Gastrocnemius medialis (tissue), 4 donors: Measurements from ENCODE around the gene LEKR1. TPM values are rescaled to one million over a fixed set of nuclear protein-coding genes. Genes with fewer than 3 reads are reported as not detected.

Experiments used
- ATAC-seq, 2 donors: fragments of 150-250 bp; one replicate each; pipeline ENCODE4 v1.9.1; 2016
- DNase-seq, 2 donors: peaks; one replicate each; pipeline ENCODE4 v3.0.0-alpha.2; 2019
- H3K27ac ChIP-seq, 4 donors: fragments of 200-600 bp; sonication (generic); 1 replicate in 1 of 4; 2 replicates in 3 of 4; pipeline ENCODE4 v1.5.1; 2016 to 2018; ENCODE audit warnings: mild to moderate bottlenecking in 2 of 4, moderate library complexity in 1 of 4
- H3K27me3 ChIP-seq, 3 donors: fragments of 200-600 bp; sonication (generic) in 2 of 3; 1 replicate in 1 of 3; 2 replicates in 2 of 3; pipeline versions ENCODE4 v1.5.1 to v1.6.0; 2016 to 2019; ENCODE audit warnings: mild to moderate bottlenecking in 1 of 3, moderate library complexity in 1 of 3
- H3K36me3 ChIP-seq, 2 donors: fragments of 200-600 bp; sonication (generic) in 1 of 2; one replicate each; pipeline ENCODE4 v1.5.1; 2017 to 2018
- H3K4me1 ChIP-seq, 2 donors: fragments of 200-600 bp; sonication (generic) in 1 of 2; one replicate each; pipeline ENCODE4 v1.5.1; 2016 to 2017; ENCODE audit warnings: mild to moderate bottlenecking in 2 of 2
- H3K4me3 ChIP-seq, 4 donors: fragments of 200-600 bp; sonication (generic) in 3 of 4; 1 replicate in 1 of 4; 2 replicates in 3 of 4; pipeline ENCODE4 v1.5.1; 2016 to 2019; ENCODE audit warnings: mild to moderate bottlenecking in 2 of 4
- H3K9me3 ChIP-seq, 3 donors: fragments of 200-600 bp; sonication (generic) in 2 of 3; 1 replicate in 1 of 3; 2 replicates in 2 of 3; pipeline ENCODE4 v1.5.1; 2016 to 2019
- CTCF ChIP-seq, 5 experiments: fragments of 450-650 bp in 3 of 5; fragments of 200-600 bp in 2 of 5; sonication (generic) in 2 of 5; IDR thresholded peaks in 4 of 5; conservative IDR thresholded peaks in 1 of 5; 1 replicate in 4 of 5; 2 replicates in 1 of 5; pipeline ENCODE4 v1.5.1; 2016 to 2019; ENCODE audit warnings: antibody characterized with exemption in 5 of 5, mild to moderate bottlenecking in 3 of 5, moderate library complexity in 3 of 5
- POLR2A ChIP-seq, 2 donors: fragments of 450-650 bp; IDR thresholded peaks; one replicate each; pipeline ENCODE4 v1.6.1; 2017; ENCODE audit warnings: antibody characterized with exemption in 2 of 2, mild to moderate bottlenecking in 2 of 2, moderate library complexity in 2 of 2
- in situ Hi-C, 4 donors: fragments of 200-750 bp; cut with MboI; loops; one replicate each; pipeline versions ENCODE4 v1.15.0 to v1.8.0; 2017; ENCODE audit warnings: low sequenced_read_pairs in 4 of 4
- intact Hi-C: fragments of 100-400 bp; cut with DNase I; formaldehyde crosslinking; loops from one replicate; pipeline ENCODE4 v1.15.1; 2023; ENCODE audit warnings: low total_unique reads
- total RNA-seq, 4 donors: library from RNA; depleted of rRNA; stranded (reverse); fragments of >200 nt; gene quantifications; one replicate each; pipeline versions ENCODE4 v1.1.0 to v1.2.3, GENCODE V29; 2016

The LEKR1 gene
- total RNA-seq, 4 donors from 2014 or later, result 0.20 to 0.56 TPM; not detected in 2

DNA sequence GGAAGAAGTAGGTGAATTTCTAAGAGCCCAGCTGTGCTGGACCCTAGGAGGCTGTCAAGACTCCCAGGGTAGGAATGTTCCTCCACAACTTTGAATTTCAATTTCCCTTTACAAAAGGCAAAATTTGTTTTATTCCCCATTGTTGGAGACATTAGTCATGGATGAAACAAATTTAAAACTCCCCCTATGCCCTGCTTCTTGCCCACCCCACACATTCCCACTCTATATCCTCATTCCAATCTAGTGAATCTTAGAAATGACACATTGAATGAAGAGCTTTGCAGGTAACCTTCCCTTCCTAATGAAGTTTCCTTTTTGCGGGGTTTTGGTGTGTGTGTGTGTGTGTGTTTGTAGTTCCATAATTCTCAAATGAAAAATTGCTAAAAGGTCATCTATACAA is 261.2 kb downstream of the LEKR1 start:
- intact Hi-C loops (loop anchor here (5.0 kb wide), 1 partner anchor 545 kb away; no protein-coding TSS in a partner anchor), in situ Hi-C loops (loop anchor here (10.0 to 25.0 kb wide), 6 partner anchors 47 to 925 kb away; partner anchors contain the start of genes LEKR1 (in 2 of the 4) and SSR3 (in 2 of the 4))
- Histone ChIP-seq H3K36me3 (no peaks in the 10 kb centered on the region), H3K27me3 (no peaks in the 10 kb centered on the region), H3K4me1 (peaks cover 38 to 44% of the 10 kb centered on the region in 2 donors), H3K4me3 (no peak overlapping the region), H3K9me3 (no peaks in the 10 kb centered on the region), H3K27ac (peak overlapping the region; percentile 99 to 100 (median 100))
- DNase-seq, result no peak
- no peak for ATAC-seq
- TF ChIP-seq POLR2A (IDR thresholded peaks at IDR 0.05) (no peak), CTCF (IDR thresholded peaks at IDR 0.05 in 4 of 5, conservative IDR thresholded peaks at IDR 0.05 in 1 of 5) (no peak)

DNA sequence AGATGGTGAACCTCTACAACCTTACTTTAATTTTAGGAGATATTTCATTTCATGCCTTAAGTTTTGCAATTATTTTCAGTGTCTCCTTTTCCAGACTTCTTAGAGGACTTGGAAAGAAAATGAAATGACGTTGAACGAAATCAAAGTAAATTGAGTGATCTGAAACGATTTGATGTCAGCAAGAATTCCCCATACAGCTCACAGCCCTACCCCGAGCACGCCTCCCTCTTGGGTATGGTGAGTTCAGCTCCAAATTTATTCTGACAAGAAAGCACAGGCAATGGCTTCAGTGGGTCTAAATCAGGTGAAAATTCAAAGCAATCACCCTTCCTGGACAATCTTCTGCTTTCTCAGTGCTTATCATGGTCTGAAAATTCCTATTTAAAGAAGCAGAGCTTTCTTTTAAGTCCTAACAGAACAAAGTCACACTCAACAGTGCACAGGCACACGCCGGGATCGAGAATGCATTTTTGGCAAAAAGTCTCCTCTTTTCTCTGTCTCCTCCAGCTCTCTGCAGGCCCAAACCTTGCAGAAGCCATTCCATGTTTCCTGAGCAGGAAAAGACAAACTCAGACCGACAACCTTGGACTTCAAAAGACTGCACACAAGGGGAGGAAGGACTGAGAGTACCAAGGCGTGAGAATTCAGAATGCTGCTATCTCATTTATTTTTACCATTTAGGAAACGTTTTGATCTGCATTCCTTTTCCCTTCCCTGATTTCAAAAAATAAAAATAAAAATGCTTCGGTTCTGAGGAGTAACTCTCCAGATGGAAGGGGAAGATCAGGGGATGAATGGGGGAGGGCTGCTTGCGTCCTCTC is 261.8 kb downstream of the LEKR1 start:
- Histone ChIP-seq H3K27me3 (no peaks in the 10 kb centered on the region), H3K27ac (peak overlapping the region; percentile 99 to 100 (median 100)), H3K4me3 (peak overlapping the region; percentile 77 to 87 (median 82)), H3K4me1 (peaks cover 38 to 44% of the 10 kb centered on the region in 2 donors), H3K36me3 (no peaks in the 10 kb centered on the region), H3K9me3 (no peaks in the 10 kb centered on the region)
- ATAC-seq (no peak), DNase-seq (no peak)
- in situ Hi-C loops (loop anchor here (10.0 to 25.0 kb wide), 6 partner anchors 47 to 926 kb away; partner anchors contain the start of genes LEKR1 (in 2 of the 4) and SSR3 (in 2 of the 4)), intact Hi-C loops (loop anchor here (2.0 to 5.0 kb wide), 3 partner anchors 73 to 546 kb away; partner anchors contain the start of gene CCNL1)
- no peak for TF ChIP-seq CTCF (IDR thresholded peaks at IDR 0.05 in 4 of 5, conservative IDR thresholded peaks at IDR 0.05 in 1 of 5)

DNA sequence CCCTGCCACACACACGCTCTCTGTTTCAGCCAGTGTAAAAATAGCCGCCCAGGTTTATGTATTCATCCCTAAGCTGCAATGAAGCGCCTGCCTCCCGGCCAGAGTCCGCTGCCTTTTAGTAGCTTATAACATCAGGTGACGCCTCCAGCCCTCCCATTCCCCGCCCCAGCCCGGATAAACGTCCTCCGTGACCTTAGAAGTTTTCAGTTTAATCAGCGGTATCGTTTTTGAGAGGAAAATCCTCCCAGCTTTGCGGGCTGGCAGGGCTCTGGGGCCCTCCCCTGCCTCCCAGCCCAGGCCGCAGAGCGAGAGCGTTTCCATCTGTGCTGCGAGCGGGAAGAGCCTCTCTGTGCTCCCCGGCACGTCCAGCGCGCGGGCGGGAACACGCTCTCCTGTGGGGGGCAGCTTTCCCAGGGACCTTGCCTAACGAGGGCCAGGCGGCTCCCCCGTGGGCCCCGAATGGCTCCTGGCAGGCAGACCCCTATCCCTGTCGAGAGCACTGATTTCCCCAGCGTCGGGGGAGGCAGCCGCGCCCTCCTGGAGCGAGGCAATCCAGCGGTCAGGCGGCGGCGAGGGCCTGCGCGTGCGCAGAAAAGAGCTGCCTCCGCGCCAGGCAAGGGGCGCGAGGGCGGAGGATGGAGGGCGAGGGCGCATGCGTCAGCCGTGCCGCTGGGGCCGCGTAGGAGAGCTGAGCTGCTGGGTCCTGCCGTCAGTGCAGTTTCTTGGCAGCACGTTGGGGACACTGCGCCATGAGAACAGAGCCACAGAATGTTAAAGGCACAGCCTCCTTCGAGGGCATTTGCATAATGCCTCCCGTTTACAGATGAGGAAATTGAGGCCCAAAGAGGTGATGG is 262.7 kb downstream of the LEKR1 start:
- peak; percentile 79 to 80 for ATAC-seq
- TF ChIP-seq CTCF (IDR thresholded peaks at IDR 0.05 in 4 of 5, conservative IDR thresholded peaks at IDR 0.05 in 1 of 5), result peak in 2 of 5 experiments; percentile 23 to 29
- peak; percentile 94 to 95 for TF ChIP-seq POLR2A (IDR thresholded peaks at IDR 0.05)
- peak overlapping the region; percentile 77 to 87 (median 82) for H3K4me3 ChIP-seq
- H3K27me3 ChIP-seq, result no peaks in the 10 kb centered on the region
- in situ Hi-C loops (loop anchor here (10.0 to 25.0 kb wide), 6 partner anchors 46 to 927 kb away; partner anchors contain the start of genes LEKR1 (in 2 of the 4) and SSR3 (in 2 of the 4)), intact Hi-C loops (loop anchor here (1.0 to 5.0 kb wide), 4 partner anchors 48 to 547 kb away; partner anchors contain the start of gene CCNL1)
- DNase-seq, result peak; percentile 94 to 96
- H3K36me3 ChIP-seq, result no peaks in the 10 kb centered on the region
- H3K27ac ChIP-seq, result peak overlapping the region; percentile 99 to 100 (median 100)
- no peaks in the 10 kb centered on the region for H3K9me3 ChIP-seq
- peaks cover 38 to 44% of the 10 kb centered on the region in 2 donors for H3K4me1 ChIP-seq

DNA sequence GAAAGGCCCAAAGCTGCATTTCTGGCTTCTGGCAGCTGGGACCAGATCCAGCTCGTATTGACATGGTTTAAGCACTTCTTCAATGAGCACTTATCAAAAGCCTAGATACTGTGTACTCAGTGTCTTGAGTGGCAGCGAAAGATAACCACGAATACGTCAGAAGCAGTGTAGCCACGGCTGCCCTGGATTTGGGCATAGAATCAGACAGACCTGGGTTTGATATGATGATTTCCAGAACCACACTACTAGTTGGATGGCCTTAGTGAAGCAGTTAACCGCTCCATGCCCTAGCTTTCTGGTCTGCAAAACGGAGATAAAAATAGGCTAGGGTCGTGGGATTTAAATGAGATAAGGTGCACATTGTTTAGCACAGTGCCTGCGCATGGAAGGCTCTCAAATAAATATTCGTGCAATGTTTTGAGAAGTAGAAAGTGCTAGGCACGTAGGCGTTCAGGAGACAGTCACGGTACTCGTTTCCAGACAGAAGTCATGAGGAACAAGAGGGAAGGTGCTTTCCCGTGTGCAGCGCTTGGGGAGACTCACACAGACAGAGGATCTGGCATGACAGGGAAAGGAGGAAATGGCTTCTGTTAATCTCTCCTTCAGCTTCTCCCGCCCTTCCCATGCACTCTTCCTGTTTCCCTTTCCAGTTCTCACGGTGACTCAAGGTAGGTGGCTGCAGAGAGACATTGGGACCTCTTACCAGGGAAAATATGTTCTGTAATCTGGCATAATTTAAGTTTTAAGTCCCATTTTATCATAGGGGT is 263.5 kb downstream of the LEKR1 start:
- TF ChIP-seq POLR2A (IDR thresholded peaks at IDR 0.05), result no peak
- no peak for TF ChIP-seq CTCF (IDR thresholded peaks at IDR 0.05 in 4 of 5, conservative IDR thresholded peaks at IDR 0.05 in 1 of 5)
- no peaks in the 10 kb centered on the region for H3K27me3 ChIP-seq
- ATAC-seq (peak in 1 of 2 donors; percentile 1), DNase-seq (no peak)
- peaks cover 38 to 44% of the 10 kb centered on the region in 2 donors for H3K4me1 ChIP-seq
- no peaks in the 10 kb centered on the region for H3K9me3 ChIP-seq
- peak overlapping the region; percentile 77 to 87 (median 82) for H3K4me3 ChIP-seq
- H3K27ac ChIP-seq, result peak overlapping the region; percentile 99 to 100 (median 100)
- in situ Hi-C loops, result loop anchor here (10.0 to 25.0 kb wide), 6 partner anchors 45 to 927 kb away; partner anchors contain the start of genes LEKR1 (in 2 of the 4) and SSR3 (in 2 of the 4)
- intact Hi-C loops, result loop anchor here (1.0 to 5.0 kb wide), 4 partner anchors 48 to 547 kb away; partner anchors contain the start of gene CCNL1
- no peaks in the 10 kb centered on the region for H3K36me3 ChIP-seq
